Left lung (tissue), 10 donors: ENCODE results near the gene RWDD4. TPM values are rescaled to one million over a fixed set of nuclear protein-coding genes. Genes with fewer than 3 reads are reported as not detected.

ENCODE experiments used
- ATAC-seq: fragments of 200-7000 bp; cut with Tn5 transposase; one replicate; pipeline ENCODE4 v1.9.1; 2020; ENCODE audit warnings: moderate library complexity
- DNase-seq, 4 donors: peaks; one replicate each; pipeline ENCODE4 v3.0.0-alpha.2; 2013 to 2020
- H3K27ac ChIP-seq, 2 donors: fragments of 200-600 bp; sonication (generic) in 1 of 2; one replicate each; pipeline versions ENCODE4 v1.5.0 to v1.8.0; 2020 to 2021
- H3K27me3 ChIP-seq, 2 donors: fragments of 200-600 bp; sonication (generic) in 1 of 2; one replicate each; pipeline versions ENCODE4 v1.5.0 to v1.8.0; 2020 to 2021
- H3K36me3 ChIP-seq, 2 donors: fragments of 200-600 bp; sonication (generic) in 1 of 2; one replicate each; pipeline versions ENCODE4 v1.5.0 to v1.8.0; 2020 to 2021
- H3K4me1 ChIP-seq, 2 donors: fragments of 200-600 bp; one replicate each; pipeline ENCODE4 v1.8.0; 2021
- H3K4me3 ChIP-seq, 2 donors: fragments of 200-600 bp; sonication (generic) in 1 of 2; one replicate each; pipeline versions ENCODE4 v1.5.0 to v1.8.0; 2020 to 2021; ENCODE audit warnings: mild to moderate bottlenecking in 1 of 2
- H3K9me3 ChIP-seq, 2 donors: fragments of 200-600 bp; sonication (generic) in 1 of 2; one replicate each; pipeline versions ENCODE4 v1.5.0 to v1.8.0; 2020 to 2021
- CTCF ChIP-seq, 2 donors: fragments of 200-600 bp; sonication (generic) in 1 of 2; IDR thresholded peaks; one replicate each; pipeline versions ENCODE4 v1.5.0 to v1.8.0; 2021; ENCODE audit warnings: antibody characterized with exemption in 2 of 2
- intact Hi-C, 2 donors: fragments of 100-400 bp; cut with DNase I; formaldehyde crosslinking; loops; one replicate each; pipeline versions ENCODE4 v1.11.2 to v1.14.2; 2022
- polyA plus RNA-seq, 6 donors: library from polyadenylated mRNA; unstranded; fragments of 120-200 nt; gene quantifications; one replicate each; pipeline ENCODE4 v1.2.1, GENCODE V29; 2013; ENCODE audit not compliant: insufficient read length in 6 of 6
- total RNA-seq, 2 donors: library from RNA; stranded (reverse); fragmentation: NEBNext Ultra II Directional; extraction: Animal tissue kit (Norgen Biotek cat#: 25700); gene quantifications; one replicate each; pipeline ENCODE4 v1.2.1, GENCODE V29; 2021
- donor health status: DM: no; HTN: yes; CAD: no.
- donor health status: DM: no; HTN: no; CAD: no.

The RWDD4 gene
- total and polyA plus RNA-seq, 8 donors: 15.4 to 35.5 (median 30.1) TPM

- no peaks in the 10 kb centered on the region for H3K27me3 ChIP-seq
- H3K36me3 ChIP-seq: peaks cover 0 to 21% of the 10 kb centered on the region in 2 donors
- TF ChIP-seq CTCF (IDR thresholded peaks at IDR 0.05): no peak
- ATAC-seq (no peak), DNase-seq (no peak)
- H3K4me1 ChIP-seq: no peaks in the 10 kb centered on the region
- intact Hi-C loops: no loop called here
- no peaks in the 10 kb centered on the region for H3K9me3 ChIP-seq
- H3K27ac ChIP-seq: no peak overlapping the region
- H3K4me3 ChIP-seq: no peak overlapping the region
These were observed 20.5 kb downstream of the RWDD4 start for GRCh38 chr4:183638436-183638835.

- no peaks in the 10 kb centered on the region for H3K4me1 ChIP-seq
- H3K36me3 ChIP-seq: peaks cover 0 to 11% of the 10 kb centered on the region in 2 donors
- H3K27me3 ChIP-seq: no peaks in the 10 kb centered on the region
- H3K27ac ChIP-seq: no peak overlapping the region
- ATAC-seq (peak; percentile 65), DNase-seq (no peak)
- H3K4me3 ChIP-seq: no peak overlapping the region
- H3K9me3 ChIP-seq: no peaks in the 10 kb centered on the region
- no peak for TF ChIP-seq CTCF (IDR thresholded peaks at IDR 0.05)
- intact Hi-C loops: no loop called here
These were observed 21.5 kb downstream of the RWDD4 start for GRCh38 chr4:183637461-183637860.

DNA sequence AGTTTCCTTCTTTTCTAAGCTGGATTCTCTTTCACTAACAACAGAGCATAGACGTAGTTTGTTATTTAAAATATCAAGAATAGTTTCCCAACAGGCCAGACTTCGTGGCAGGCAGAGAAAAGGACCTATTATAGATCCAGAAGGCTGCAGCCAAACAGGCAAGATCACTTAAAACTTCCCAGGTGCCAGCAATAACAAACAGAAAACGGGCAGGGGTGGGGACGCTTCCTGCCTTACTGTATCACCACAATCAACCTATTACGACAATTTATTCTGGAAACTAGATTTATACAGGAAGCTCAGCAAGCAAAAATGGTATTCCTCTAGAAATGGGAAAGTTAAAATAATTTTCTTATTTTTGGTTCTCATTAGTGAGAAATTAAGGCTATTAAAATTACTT is 22.1 kb downstream of the RWDD4 start:
- Histone ChIP-seq H3K36me3 (peaks cover 0 to 8% of the 10 kb centered on the region in 2 donors), H3K27ac (no peak overlapping the region), H3K4me3 (no peak overlapping the region), H3K27me3 (no peaks in the 10 kb centered on the region), H3K4me1 (no peaks in the 10 kb centered on the region), H3K9me3 (no peaks in the 10 kb centered on the region)
- no peak for TF ChIP-seq CTCF (IDR thresholded peaks at IDR 0.05)
- DNase-seq (no peak), ATAC-seq (peak; percentile 81)
- intact Hi-C loops: no loop called here

DNA sequence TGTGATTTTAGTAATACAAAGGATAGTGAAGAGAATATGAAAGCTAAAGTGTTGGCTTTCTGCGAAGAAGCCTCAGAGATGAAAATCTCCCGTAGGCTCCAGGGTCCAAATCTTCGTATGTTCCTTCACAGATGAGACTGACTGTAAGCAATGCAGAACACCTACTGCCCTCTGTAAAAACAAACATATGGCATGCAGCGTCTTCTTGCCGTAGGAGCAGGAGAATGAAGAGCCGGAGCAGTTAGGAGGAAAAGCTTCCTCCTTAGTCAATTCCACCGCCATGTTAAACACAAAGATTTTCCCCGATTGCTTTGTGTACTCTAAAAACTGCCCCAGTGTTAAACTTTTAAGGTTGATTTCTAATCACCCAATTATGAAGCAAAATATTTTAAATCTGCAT is 22.5 kb downstream of the RWDD4 start:
- no peak for TF ChIP-seq CTCF (IDR thresholded peaks at IDR 0.05)
- no peaks in the 10 kb centered on the region for H3K4me1 ChIP-seq
- intact Hi-C loops: no loop called here
- H3K36me3 ChIP-seq: peaks cover 0 to 3% of the 10 kb centered on the region in 2 donors
- DNase-seq (no peak), ATAC-seq (peak; percentile 84)
- no peak overlapping the region for H3K4me3 ChIP-seq
- no peak overlapping the region for H3K27ac ChIP-seq
- H3K9me3 ChIP-seq: no peaks in the 10 kb centered on the region
- H3K27me3 ChIP-seq: no peaks in the 10 kb centered on the region

- no peak for TF ChIP-seq CTCF (IDR thresholded peaks at IDR 0.05)
- no peak overlapping the region for H3K4me3 ChIP-seq
- H3K27me3 ChIP-seq: no peaks in the 10 kb centered on the region
- H3K9me3 ChIP-seq: no peaks in the 10 kb centered on the region
- intact Hi-C loops: no loop called here
- no peaks in the 10 kb centered on the region for H3K36me3 ChIP-seq
- no peaks in the 10 kb centered on the region for H3K4me1 ChIP-seq
- DNase-seq (peak in 1 of 4 donors; percentile 24), ATAC-seq (no peak)
- peak overlapping the region in 1 of 2 donors; percentile 14 for H3K27ac ChIP-seq
These were observed 23.2 kb downstream of the RWDD4 start for GRCh38 chr4:183635741-183636140.
